GM21381 (cell line): ENCODE data around the gene TBC1D5.
"Not testable (repeated sequence)": the region's sequence is repeated elsewhere in the genome, so short reads cannot be mapped to it uniquely, and the experiment has no call there.

Experiments used
- ATAC-seq: cut with Tn5 transposase; IDR thresholded peaks from one replicate; pipeline ENCODE4 v1.9.1; 2021; ENCODE audit warnings: mild to moderate bottlenecking, moderate library complexity; ENCODE audit not compliant: unreplicated experiment

Gene TBC1D5

GRCh38 chr3:17742102-17742879 is at the start of gene TBC1D5:
Gene TBC1D5 (minus strand): TSS chr3:17742631. CDS start chr3:17508570, 234,061 bp downstream.
- peak; percentile 81 for ATAC-seq

GRCh38 chr3:17783426-17783825 is 41.0 kb upstream of the TBC1D5 start:
- no peak for ATAC-seq

- no peak for ATAC-seq
Observed at GRCh38 chr3:17782751-17783150, 40.3 kb upstream of the TBC1D5 start.

- ATAC-seq = not testable (repeated sequence)
Observed at GRCh38 chr3:17780369-17780768, 37.9 kb upstream of the TBC1D5 start.

- not testable (repeated sequence) for ATAC-seq
Observed at GRCh38 chr3:17779304-17780250, 37.1 kb upstream of the TBC1D5 start.

- ATAC-seq = not testable (repeated sequence)
Observed at GRCh38 chr3:17777326-17777725, 34.9 kb upstream of the TBC1D5 start.

- no peak for ATAC-seq
Observed at GRCh38 chr3:17775073-17775472, 32.6 kb upstream of the TBC1D5 start.

GRCh38 chr3:17774180-17774910 is 31.9 kb upstream of the TBC1D5 start:
- not testable (repeated sequence) for ATAC-seq

- ATAC-seq = no peak
Observed at GRCh38 chr3:17772556-17772955, 30.1 kb upstream of the TBC1D5 start.

GRCh38 chr3:17771177-17772017 is 29.0 kb upstream of the TBC1D5 start:
- ATAC-seq = no peak

- no peak for ATAC-seq
Observed at GRCh38 chr3:17770682-17771081, 28.3 kb upstream of the TBC1D5 start.

- ATAC-seq = peak; percentile 71
Observed at GRCh38 chr3:17765819-17766472, 23.5 kb upstream of the TBC1D5 start.

GRCh38 chr3:17761563-17761962 is 19.1 kb upstream of the TBC1D5 start:
- ATAC-seq = no peak

- ATAC-seq = no peak
Observed at GRCh38 chr3:17759901-17760300, 17.5 kb upstream of the TBC1D5 start.

- peak; percentile 59 for ATAC-seq
Observed at GRCh38 chr3:17755836-17756235, 13.4 kb upstream of the TBC1D5 start.

- ATAC-seq = no peak
Observed at GRCh38 chr3:17753632-17753992, 11.2 kb upstream of the TBC1D5 start.

GRCh38 chr3:17752876-17753631 is 10.6 kb upstream of the TBC1D5 start:
- ATAC-seq = no peak

- no peak for ATAC-seq
Observed at GRCh38 chr3:17752436-17752835, 10.0 kb upstream of the TBC1D5 start.

- ATAC-seq = peak; percentile 36
Observed at GRCh38 chr3:17749705-17750293, 7.4 kb upstream of the TBC1D5 start.
